ENCODE data around the gene DYSF.

GRCh38 chr2:71602581-71602980, 149.2 kb downstream of the DYSF start:
- TF ChIP-seq FOXM1 (IDR thresholded peaks at IDR 0.05; ENCODE audit: borderline replicate concordance) (no peak), NFRKB (IDR thresholded peaks at IDR 0.05) (no peak), FOXK2 (IDR thresholded peaks at IDR 0.05) (no peak), SUZ12 (IDR thresholded peaks at IDR 0.05) (no peak), FOXA1 (IDR thresholded peaks at IDR 0.05) (no peak), BHLHE40 (IDR thresholded peaks at IDR 0.05; ENCODE audit: borderline replicate concordance) (no peak)
